Umbilical cord (tissue), 2 donors: ENCODE results near the gene CLEC16A. TPM values are rescaled to one million over a fixed set of nuclear protein-coding genes. Genes with fewer than 3 reads are reported as not detected.
"Not testable (repeated sequence)": the region's sequence is repeated elsewhere in the genome, so short reads cannot be mapped to it uniquely, and the experiment has no call there.

Source experiments
- DNase-seq: peaks from one replicate; pipeline ENCODE4 v3.0.0-alpha.2; 2015; ENCODE audit warnings: low spot score
- total RNA-seq: library from RNA; depleted of rRNA; stranded (reverse); fragments of >200 nt; gene quantifications from one replicate; pipeline ENCODE4 v1.2.3, GENCODE V29; 2014; ENCODE audit warnings: low replicate concordance; ENCODE audit not compliant: insufficient read depth

CLEC16A gene
- total RNA-seq, 1 donor from 2014 or later = 25.8 TPM

DNA sequence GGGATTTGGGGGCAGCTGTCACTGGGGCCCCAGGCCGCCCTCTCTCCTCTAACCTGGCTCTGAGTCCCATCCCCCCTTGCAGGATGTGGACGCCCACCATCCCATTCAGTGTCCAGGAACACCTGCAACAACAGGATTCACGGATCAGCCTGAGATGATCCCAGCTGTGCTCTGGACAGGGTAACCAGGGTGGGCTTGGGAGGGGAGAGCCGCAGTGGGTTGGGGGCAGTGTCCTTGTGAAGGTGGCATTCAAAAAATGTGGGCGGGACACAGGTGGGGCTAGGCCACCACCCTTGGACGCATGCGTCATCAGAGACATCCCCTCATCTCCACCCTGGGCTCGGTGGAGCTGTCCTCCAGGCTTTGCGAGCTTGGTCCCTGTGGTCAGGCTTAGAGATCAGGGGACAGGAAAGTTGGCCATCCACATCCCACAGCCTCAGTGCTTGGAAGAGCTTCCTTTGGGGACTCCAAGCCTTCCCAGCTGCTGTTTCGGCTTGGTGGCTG lies 21.2 kb upstream of the CLEC16A start:
- DNase-seq = no peak

DNA sequence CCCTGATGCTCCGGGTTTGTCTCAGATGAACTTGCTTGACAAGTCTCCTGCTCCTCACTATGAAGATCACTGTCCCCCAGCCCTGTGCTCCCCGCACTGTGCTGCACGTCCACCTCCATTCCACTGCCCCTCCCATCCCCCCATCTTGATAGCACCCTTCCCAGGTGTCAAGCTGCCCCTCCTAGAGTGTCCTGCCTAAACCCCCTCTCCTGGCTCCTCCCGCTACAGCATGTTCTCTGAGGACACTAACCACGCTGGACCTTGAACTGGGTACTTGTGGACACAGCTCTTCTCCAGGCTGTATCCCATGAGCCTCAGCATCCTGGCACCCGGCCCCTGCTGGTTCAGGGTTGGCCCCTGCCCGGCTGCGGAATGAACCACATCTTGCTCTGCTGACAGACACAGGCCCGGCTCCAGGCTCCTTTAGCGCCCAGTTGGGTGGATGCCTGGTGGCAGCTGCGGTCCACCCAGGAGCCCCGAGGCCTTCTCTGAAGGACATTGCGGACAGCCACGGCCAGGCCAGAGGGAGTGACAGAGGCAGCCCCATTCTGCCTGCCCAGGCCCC lies 20.6 kb upstream of the CLEC16A start:
- no peak for DNase-seq

DNA sequence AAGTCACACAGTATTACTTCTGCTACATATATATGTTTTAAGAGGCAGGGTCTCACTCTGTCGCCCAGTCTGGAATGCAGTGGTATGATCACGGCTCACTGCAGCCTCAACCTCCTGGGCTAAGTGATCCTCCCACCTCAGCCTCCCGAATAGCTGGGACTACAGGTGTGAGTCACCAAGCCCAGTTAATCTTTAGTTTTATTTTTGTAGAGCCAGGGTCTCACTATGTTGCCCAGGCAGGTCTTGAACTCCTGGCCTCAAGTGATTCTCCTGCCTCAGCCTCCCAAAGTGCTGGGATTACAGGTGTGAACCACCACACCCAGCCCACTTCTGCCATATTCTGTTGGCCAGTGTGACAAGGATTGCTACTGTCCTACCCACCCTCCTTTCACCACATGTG lies 19.1 kb upstream of the CLEC16A start:
- not testable (repeated sequence) for DNase-seq

DNA sequence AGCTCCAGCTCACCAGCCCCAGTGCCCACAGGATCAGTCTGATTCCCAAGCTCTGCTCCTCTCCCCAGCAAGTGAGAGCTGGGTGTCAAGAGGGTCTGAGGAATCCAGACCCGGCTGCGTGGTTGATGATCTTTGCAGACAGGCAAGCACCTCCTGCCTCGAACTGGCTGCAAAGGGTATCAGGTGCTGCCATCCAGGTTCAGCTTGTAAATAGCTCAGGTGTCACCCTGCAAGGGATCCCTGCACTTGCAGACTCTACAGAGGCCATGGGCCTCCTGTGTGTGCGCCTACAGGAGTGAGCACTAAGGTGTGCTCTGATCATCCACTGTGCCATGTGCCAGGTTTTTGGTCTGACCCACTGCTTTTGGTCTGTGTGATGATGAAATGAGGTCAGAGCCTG lies 18.3 kb upstream of the CLEC16A start:
- DNase-seq = no peak

- no peak for DNase-seq
These were observed 17.5 kb upstream of the CLEC16A start for GRCh38 chr16:10926867-10927266.

- DNase-seq = no peak
These were observed 16.8 kb upstream of the CLEC16A start for GRCh38 chr16:10927497-10928112.

DNA sequence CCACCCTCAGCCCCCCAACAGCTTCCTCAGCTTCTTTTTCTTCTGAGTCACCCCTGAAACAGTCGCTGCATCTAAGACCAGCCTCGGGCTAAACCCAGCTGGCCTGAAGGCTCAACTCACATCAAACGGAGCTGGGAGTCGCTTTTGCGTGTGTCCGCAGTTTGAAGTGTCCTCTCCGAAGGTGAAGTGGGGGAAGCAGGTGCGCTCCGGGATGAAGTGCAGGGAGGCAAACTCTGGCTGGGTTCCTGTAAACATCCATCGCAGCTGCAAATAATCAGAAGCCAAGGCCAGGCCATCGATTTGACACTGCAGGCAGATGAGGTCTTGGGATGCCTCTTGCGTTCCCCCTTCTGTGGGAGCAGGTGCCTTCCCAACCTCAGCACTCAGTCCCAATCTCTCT lies 15.3 kb upstream of the CLEC16A start:
- DNase-seq = not testable (repeated sequence)

DNA sequence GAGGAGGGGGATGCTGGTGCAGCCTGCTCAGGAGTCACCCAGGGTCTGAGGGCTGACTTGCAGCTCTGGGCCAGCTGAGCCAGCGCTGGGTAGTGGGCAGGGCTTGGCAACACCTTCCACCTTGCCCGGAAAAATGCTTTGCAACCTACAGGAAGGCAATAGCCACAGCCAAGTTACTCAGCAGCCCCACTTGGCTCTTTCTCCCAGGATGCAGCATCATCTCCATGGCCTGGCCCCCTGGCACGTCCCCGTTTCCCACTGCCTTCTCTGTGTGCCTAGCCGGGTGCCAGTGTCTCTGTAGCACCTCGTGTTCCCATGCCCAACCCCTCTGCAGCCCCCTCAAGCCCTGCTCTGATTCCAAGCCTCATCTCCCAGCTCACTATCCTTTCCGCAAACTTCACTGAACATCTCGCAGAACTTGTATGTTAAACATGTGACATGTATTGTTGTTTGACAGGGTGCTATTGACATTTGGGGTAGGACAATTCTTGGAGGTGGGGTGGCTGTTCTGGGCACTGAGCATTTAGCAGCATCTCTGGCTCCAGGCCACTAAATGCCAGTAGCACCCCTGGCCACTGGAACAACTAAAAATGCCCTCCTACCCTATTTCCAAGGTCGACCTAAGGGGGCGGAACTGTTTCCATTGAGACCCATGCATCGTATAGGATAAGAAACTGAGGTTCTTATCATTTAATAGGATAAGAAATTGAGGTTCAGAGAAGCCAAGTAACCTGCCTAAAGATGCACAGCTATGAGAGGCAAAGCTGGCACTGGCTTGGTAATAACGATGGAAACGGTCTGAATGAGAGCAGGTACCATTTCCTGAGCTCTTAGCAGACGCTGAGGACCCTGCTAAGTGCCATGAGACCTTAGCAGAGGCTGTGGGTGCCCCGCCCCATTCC lies 14.3 kb upstream of the CLEC16A start:
- DNase-seq = no peak

DNA sequence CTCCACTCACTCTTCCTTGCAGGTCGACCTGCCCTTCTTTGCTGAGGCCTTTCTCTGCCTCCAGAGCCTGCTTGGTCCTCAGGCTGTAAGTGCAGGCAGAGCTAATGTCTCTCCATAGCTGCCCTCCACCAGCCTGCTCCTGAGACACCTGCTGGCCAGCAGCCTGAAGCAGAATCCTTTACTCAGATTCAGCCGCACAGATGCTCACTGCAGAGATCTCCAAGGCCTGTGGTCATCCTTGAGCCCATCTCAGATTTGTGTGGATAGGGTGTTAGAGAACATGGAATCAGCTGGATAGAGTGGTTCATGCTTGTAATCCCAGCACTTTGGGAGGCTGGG lies 13.6 kb upstream of the CLEC16A start:
- DNase-seq = no peak

DNA sequence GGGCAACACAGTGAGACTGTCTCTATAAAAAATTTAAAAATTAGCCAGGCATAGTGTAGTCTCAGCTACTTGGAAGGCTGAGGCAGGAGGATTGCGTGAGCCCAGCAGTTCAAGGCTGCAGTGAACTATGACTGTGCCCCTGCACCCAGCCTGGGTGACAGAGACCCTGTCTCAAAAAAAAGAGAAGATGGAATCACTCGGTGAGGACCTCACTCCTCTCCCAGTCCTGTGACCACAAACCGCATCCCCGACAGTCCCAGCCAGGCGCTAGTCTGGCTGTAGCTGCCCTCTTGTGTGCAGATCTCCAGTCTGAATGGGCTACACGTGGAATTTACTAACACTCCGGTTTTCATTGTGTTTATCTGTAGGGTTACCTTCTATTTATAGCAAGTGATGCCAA lies 13.2 kb upstream of the CLEC16A start:
- DNase-seq = no peak

- no peak for DNase-seq
These were observed 12.3 kb upstream of the CLEC16A start for GRCh38 chr16:10931977-10932632.

GRCh38 chr16:10932959-10933710 lies 11.2 kb upstream of the CLEC16A start:
- DNase-seq = no peak

- no peak for DNase-seq
These were observed 10.5 kb upstream of the CLEC16A start for GRCh38 chr16:10933865-10934264.

DNA sequence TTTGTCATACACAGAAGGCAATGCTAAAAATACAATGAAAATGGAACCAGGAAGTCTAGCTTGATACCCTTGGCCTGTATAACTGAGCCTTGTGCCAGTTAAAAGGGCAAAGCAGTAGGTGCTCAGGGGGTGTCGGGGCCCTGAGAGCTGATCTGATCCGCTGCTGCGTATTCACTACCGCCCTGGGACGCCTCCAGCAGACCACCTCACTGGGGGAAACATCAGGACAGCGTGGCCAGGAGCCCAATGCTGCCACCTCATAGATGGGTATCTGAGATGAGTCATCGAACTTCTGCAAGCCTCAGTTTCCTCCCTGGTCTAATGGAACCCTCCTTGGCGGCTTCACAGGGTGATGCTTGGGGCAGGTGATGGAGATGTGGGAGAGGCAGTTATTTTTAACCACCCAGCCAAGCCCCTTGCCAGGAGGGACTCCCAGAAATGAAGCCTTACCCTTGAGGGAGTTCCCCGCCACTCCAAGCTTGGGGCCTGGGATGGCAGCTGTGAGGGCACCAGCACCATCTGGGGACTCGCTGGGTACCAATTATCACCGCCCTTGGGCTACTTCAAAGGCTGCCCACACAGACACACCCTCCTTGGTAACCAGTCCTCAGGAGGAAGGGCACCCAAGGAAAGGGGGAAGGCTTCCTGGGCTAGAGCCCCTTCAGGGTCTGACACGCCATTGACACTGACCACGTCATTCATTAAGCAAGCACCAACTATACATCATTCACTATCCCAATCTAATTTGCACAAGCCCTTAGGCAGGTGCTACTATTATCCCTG lies 9.8 kb upstream of the CLEC16A start:
- no peak for DNase-seq

DNA sequence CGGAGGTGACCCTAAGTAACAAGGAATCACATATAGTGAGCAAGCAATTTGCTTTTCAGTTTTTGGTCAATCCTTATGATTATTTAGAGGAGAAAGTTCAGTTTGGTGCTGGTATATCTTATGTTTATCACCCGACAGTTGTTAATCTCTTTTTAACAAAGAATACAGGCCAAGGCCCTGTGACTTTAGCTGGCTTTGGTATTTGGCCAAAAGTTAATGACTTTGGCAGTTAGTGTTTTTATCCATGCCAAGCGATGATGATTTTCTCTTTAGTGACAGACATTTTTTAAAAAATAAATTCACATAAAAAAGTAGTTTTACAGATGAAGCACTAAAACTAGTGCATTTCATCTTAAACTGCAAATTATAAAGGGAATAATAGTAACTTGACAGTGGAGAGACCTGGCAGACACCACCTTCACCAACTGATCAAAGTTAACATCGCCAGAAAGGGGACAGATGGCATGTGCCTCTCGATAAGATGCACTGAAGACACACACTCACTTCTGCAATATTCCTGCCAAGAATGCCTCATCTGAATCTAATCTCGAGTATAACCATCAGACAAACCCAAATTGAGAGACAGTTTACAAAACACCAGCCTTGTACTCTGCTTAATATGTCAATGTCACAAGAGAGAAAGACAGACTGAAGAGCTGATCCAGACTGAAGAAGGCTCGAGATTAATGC lies 9.0 kb upstream of the CLEC16A start:
- no peak for DNase-seq

- no peak for DNase-seq
These were observed 7.9 kb upstream of the CLEC16A start for GRCh38 chr16:10936272-10936984.

GRCh38 chr16:10937068-10937859 lies 7.1 kb upstream of the CLEC16A start:
- DNase-seq = no peak

GRCh38 chr16:10938321-10938720 lies 6.0 kb upstream of the CLEC16A start:
- DNase-seq = no peak
